DMS153 treated with DMSO at 0.1 percent for 48 hours (cell line): ENCODE results near the gene CPT1C.
"Not testable (repeated sequence)": the region's sequence is repeated elsewhere in the genome, so short reads cannot be mapped to it uniquely, and the experiment has no call there.

Experiments used
- DNase-seq: peaks from one replicate; lab custom pipeline; 2025; ENCODE audit not compliant: unreplicated experiment; lab: John Stamatoyannopoulos, UW

The CPT1C gene

GRCh38 chr19:49700563-49700962 is 9.6 kb downstream of the CPT1C start:
- no peak for DNase-seq

- DNase-seq: no peak
Observed at GRCh38 chr19:49701271-49701786, 10.4 kb downstream of the CPT1C start.

- DNase-seq: no peak
Observed at GRCh38 chr19:49704888-49705642, 14.1 kb downstream of the CPT1C start.

GRCh38 chr19:49705919-49706318 is 15.0 kb downstream of the CPT1C start:
- no peak for DNase-seq

GRCh38 chr19:49710372-49710951 is 19.5 kb downstream of the CPT1C start:
- DNase-seq: no peak

- DNase-seq: no peak
Observed at GRCh38 chr19:49712397-49712859, 21.5 kb downstream of the CPT1C start.

GRCh38 chr19:49713236-49713845 is 22.4 kb downstream of the CPT1C start:
- no peak for DNase-seq

GRCh38 chr19:49716154-49716553 is 25.2 kb downstream of the CPT1C start:
- DNase-seq: no peak

- no peak for DNase-seq
Observed at GRCh38 chr19:49718511-49718910, 27.6 kb downstream of the CPT1C start.

- DNase-seq: no peak
Observed at GRCh38 chr19:49718991-49719390, 28.1 kb downstream of the CPT1C start.

- DNase-seq: not testable (repeated sequence)
Observed at GRCh38 chr19:49719420-49719819, 28.5 kb downstream of the CPT1C start.

GRCh38 chr19:49727217-49728030 is 36.5 kb downstream of the CPT1C start:
- no peak for DNase-seq

- DNase-seq: no peak
Observed at GRCh38 chr19:49730166-49730565, 39.2 kb downstream of the CPT1C start.

GRCh38 chr19:49738268-49738667 is 47.4 kb downstream of the CPT1C start:
- no peak for DNase-seq

- no peak for DNase-seq
Observed at GRCh38 chr19:49739098-49739497, 48.2 kb downstream of the CPT1C start.

- no peak for DNase-seq
Observed at GRCh38 chr19:49739933-49740332, 49.0 kb downstream of the CPT1C start.

- DNase-seq: no peak
Observed at GRCh38 chr19:49741210-49741844, 50.4 kb downstream of the CPT1C start.

- DNase-seq: no peak
Observed at GRCh38 chr19:49744946-49745381, 54.0 kb downstream of the CPT1C start.

GRCh38 chr19:49746206-49746958 is 55.5 kb downstream of the CPT1C start:
- DNase-seq: no peak
